Adrenal gland (tissue), 12 donors: ENCODE data around the gene IL25. TPM values are rescaled to one million over a fixed set of nuclear protein-coding genes. Genes with fewer than 3 reads are reported as not detected.

Experiments
- DNase-seq, 7 donors: peaks; one replicate each; pipeline ENCODE4 v3.0.0-alpha.2; 2019 to 2020
- H3K27ac ChIP-seq, 5 donors: fragments of 200-600 bp; sonication (generic) in 4 of 5; 1 replicate in 3 of 5; 2 replicates in 2 of 5; pipeline versions ENCODE4 v1.5.1 to v1.8.0; 2016 to 2020; ENCODE audit warnings: mild to moderate bottlenecking in 1 of 5
- H3K27me3 ChIP-seq: fragments of 200-600 bp; 2 replicates; pipeline ENCODE4 v1.8.0; 2021
- H3K36me3 ChIP-seq, 2 donors: fragments of 200-600 bp; replicated peaks in 1 of 2; 1 replicate in 1 of 2; 2 replicates in 1 of 2; pipeline versions ENCODE4 v1.5.1 to v1.8.0; 2018 to 2022
- H3K4me1 ChIP-seq, 2 donors: fragments of 200-600 bp; replicated peaks in 1 of 2; 1 replicate in 1 of 2; 2 replicates in 1 of 2; pipeline versions ENCODE4 v1.5.1 to v1.8.0; 2018 to 2021
- H3K4me3 ChIP-seq, 4 donors: fragments of 200-600 bp; sonication (generic) in 3 of 4; one replicate each; pipeline ENCODE4 v1.5.1; 2016 to 2018
- H3K9me3 ChIP-seq, 3 donors: fragments of 200-600 bp; sonication (generic) in 1 of 3; replicated peaks in 1 of 3; 1 replicate in 2 of 3; 2 replicates in 1 of 3; pipeline versions ENCODE4 v1.5.1 to v1.8.0; 2016 to 2021
- POLR2A ChIP-seq, 2 donors: fragments of 450-650 bp; IDR thresholded peaks; one replicate each; pipeline ENCODE4 v1.6.1; 2017; ENCODE audit warnings: antibody characterized with exemption in 2 of 2, mild to moderate bottlenecking in 2 of 2, moderate library complexity in 1 of 2
- WGBS, 4 donors: extraction: QIAGEN DNeasy Blood & Tissue Kit in 2 of 4; methylation state at CpG; one replicate each; pipeline versions ENCODE4 v1.1.5 to v1.1.7; 2013 to 2017; 5-methylcytosine and 5-hydroxymethylcytosine counted together
- intact Hi-C, 2 donors: fragments of 100-400 bp; cut with DNase I; formaldehyde crosslinking; loops; one replicate each; pipeline versions ENCODE4 v1.14.1 to v1.15.0; 2022 to 2023
- polyA plus RNA-seq, 3 donors: library from polyadenylated mRNA; stranded (reverse); fragments of 200-250 nt in 2 of 3; fragments of 350-450 nt in 1 of 3; fragmentation: Illumina TruSeq in 1 of 3; extraction: RNeasy Lipid Tissue Mini Kit (QIAGEN cat#74804) in 1 of 3; gene quantifications; one replicate each; pipeline ENCODE4 v1.2.3, GENCODE V29; 2013 to 2014
- total RNA-seq, 9 donors: library from RNA; depleted of rRNA in 4 of 9; stranded (reverse); fragments of >200 nt in 4 of 9; fragments of 120-200 nt in 1 of 9; fragmentation: NEBNext Ultra II Directional in 1 of 9; extraction: Animal tissue kit (Norgen Biotek cat#: 25700) in 1 of 9; gene quantifications; one replicate each; pipeline versions ENCODE4 v1.1.0 to v1.2.4, GENCODE V29; 2013 to 2023
- TF ChIP-seq, protein P1 (sequence below), 6 experiments: fragments of 450-650 bp in 4 of 6; fragments of 200-600 bp in 2 of 6; sonication (generic) in 1 of 6; IDR thresholded peaks; 1 replicate in 5 of 6; 2 replicates in 1 of 6; pipeline versions ENCODE4 v1.5.1 to v1.8.0; 2016 to 2021; ENCODE audit warnings: antibody characterized with exemption in 6 of 6, mild to moderate bottlenecking in 2 of 6, moderate library complexity in 1 of 6
- donor health status: healthy with polysubstance abuse.
- donor health status: Bipolar disorder and iron deficiency.
- donor health status: DM: yes; HTN: yes; CAD: no.
- donor health status: DM: no; HTN: no; CAD: no.
- donor health status: DM: no; HTN: no; CAD: no.
- donor health status: DM: yes; HTN: yes; CAD: no.

IL25 gene
- total and polyA plus RNA-seq, 12 donors = 0.10 TPM; not detected in 11

- TF ChIP-seq, protein P1, sequence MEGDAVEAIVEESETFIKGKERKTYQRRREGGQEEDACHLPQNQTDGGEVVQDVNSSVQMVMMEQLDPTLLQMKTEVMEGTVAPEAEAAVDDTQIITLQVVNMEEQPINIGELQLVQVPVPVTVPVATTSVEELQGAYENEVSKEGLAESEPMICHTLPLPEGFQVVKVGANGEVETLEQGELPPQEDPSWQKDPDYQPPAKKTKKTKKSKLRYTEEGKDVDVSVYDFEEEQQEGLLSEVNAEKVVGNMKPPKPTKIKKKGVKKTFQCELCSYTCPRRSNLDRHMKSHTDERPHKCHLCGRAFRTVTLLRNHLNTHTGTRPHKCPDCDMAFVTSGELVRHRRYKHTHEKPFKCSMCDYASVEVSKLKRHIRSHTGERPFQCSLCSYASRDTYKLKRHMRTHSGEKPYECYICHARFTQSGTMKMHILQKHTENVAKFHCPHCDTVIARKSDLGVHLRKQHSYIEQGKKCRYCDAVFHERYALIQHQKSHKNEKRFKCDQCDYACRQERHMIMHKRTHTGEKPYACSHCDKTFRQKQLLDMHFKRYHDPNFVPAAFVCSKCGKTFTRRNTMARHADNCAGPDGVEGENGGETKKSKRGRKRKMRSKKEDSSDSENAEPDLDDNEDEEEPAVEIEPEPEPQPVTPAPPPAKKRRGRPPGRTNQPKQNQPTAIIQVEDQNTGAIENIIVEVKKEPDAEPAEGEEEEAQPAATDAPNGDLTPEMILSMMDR (IDR thresholded peaks at IDR 0.05) = no peak
- no peak for TF ChIP-seq POLR2A (IDR thresholded peaks at IDR 0.05)
- no peak for DNase-seq
- H3K4me3 ChIP-seq = no peak overlapping the region
- H3K9me3 ChIP-seq = no peaks in the 10 kb centered on the region
- no peak overlapping the region for H3K27ac ChIP-seq
- peaks cover 0 to 27% of the 10 kb centered on the region in 2 donors for H3K36me3 ChIP-seq
- H3K4me1 ChIP-seq = peaks cover 11 to 21% of the 10 kb centered on the region in 2 donors
- 70 to 78% (median 72%) methylated on average over 13 of the region's 13 CpGs for WGBS, 4 donors
- H3K27me3 ChIP-seq = no peaks in the 10 kb centered on the region
- intact Hi-C loops = loop anchor here in 1 of 2 donors (10.0 kb wide), 2 partner anchors 62 to 238 kb away; partner anchors contain the start of gene AP1G2
Measured at GRCh38 chr14:23326491-23327332, 45.9 kb upstream of the IL25 start.

DNA sequence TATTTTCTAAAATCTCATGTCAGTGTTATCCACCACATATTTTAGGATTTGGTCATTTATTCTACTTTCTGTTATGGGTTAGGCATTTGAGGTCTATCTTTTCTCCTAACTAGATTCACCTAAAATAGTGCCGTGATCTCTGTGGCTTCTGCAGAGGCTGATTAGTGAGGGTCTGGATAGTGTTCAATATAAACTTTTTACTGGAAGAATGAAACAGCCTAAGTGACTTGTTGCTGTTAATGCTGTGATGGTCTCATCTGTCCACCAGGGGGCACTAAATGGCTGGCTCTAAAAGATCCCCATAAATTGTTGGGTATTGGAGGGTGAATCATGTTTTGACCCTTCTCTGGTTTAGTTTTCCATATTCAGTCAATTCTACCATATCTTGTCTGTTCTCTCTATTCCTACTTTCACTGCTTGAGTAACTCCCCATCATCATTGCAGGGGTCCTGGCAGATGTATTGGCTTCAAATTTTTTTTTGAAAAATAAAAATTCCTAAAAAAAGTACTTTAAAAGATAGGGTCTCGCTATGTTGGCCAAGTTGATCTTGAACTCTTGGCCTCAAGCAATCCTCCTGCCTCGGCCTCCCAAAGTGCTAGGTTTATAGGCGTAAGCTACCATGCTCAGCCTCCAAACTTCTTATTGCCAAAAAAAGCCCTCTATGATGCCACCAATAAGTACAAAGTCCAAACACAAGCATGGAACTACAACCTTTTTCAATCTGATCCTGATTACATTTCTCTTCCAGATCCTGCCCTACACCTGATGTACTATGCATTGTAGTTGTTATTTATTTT is 44.5 kb upstream of the IL25 start:
- H3K4me3 ChIP-seq = no peak overlapping the region
- H3K27ac ChIP-seq = no peak overlapping the region
- H3K36me3 ChIP-seq = peaks cover 0 to 24% of the 10 kb centered on the region in 2 donors
- TF ChIP-seq, protein P1 (IDR thresholded peaks at IDR 0.05) = peak; percentile 79 to 91 (median 86)
- no peak for TF ChIP-seq POLR2A (IDR thresholded peaks at IDR 0.05)
- intact Hi-C loops = loop anchor here in 1 of 2 donors (2.0 to 10.0 kb wide), 3 partner anchors 51 to 237 kb away; partner anchors contain the start of gene AP1G2
- no peaks in the 10 kb centered on the region for H3K27me3 ChIP-seq
- DNase-seq = peak; percentile 68 to 89 (median 78)
- no peaks in the 10 kb centered on the region for H3K9me3 ChIP-seq
- H3K4me1 ChIP-seq = peaks cover 2 to 10% of the 10 kb centered on the region in 2 donors
- 31 to 40% (median 36%) methylated on average over 4 of the region's 4 CpGs for WGBS, 4 donors

- 82 to 90% (median 87%) methylated on average over 5 of the region's 5 CpGs for WGBS, 4 donors
- DNase-seq = peak in 1 of 7 donors; percentile 18
- intact Hi-C loops = loop anchor here in 1 of 2 donors (10.0 kb wide), 1 partner anchor 229 kb away; the partner anchor contains the start of gene AP1G2
- H3K36me3 ChIP-seq = no peaks in the 10 kb centered on the region
- no peaks in the 10 kb centered on the region for H3K9me3 ChIP-seq
- TF ChIP-seq, protein P1 (IDR thresholded peaks at IDR 0.05) = no peak
- TF ChIP-seq POLR2A (IDR thresholded peaks at IDR 0.05) = no peak
- H3K4me3 ChIP-seq = no peak overlapping the region
- H3K27me3 ChIP-seq = no peaks in the 10 kb centered on the region
- H3K4me1 ChIP-seq = no peaks in the 10 kb centered on the region
- H3K27ac ChIP-seq = no peak overlapping the region
Measured at GRCh38 chr14:23335623-23336022, 37.0 kb upstream of the IL25 start.
